SK-N-SH (cell line): ENCODE data around the gene FAM53A. TPM values are rescaled to one million over a fixed set of nuclear protein-coding genes. Genes with fewer than 3 reads are reported as not detected.

ENCODE experiments used
- CTCF ChIA-PET: fragments of 300-600, 350-600 bp; formaldehyde crosslinking; extraction: SDS; loops from one replicate; lab custom pipeline; 2021; lab: Yijun Ruan, JAX
- POLR2A ChIA-PET: fragments of 350-600 bp; sonication (Branson Sonifier 250); formaldehyde crosslinking; extraction: SDS; loops from one replicate; lab custom pipeline; 2020; ENCODE audit warnings: antibody characterized with exemption, inconsistent platforms; lab: Yijun Ruan, JAX
- DNase-seq: peaks from one replicate; pipeline ENCODE4 v3.0.0; 2012
- H2AFZ ChIP-seq: fragments of 200-600 bp; sonication (generic); 2 replicates; pipeline ENCODE4 v1.8.1; 2016; ENCODE audit warnings: antibody characterized with exemption, mild to moderate bottlenecking, low read depth
- H3F3A ChIP-seq: fragments of 200-600 bp; sonication (generic); replicated peaks from 2 replicates; pipeline ENCODE3; 2016; ENCODE audit warnings: antibody characterized with exemption, mild to moderate bottlenecking; ENCODE audit not compliant: insufficient read depth
- H3K27ac ChIP-seq, 2 experiments: fragments of 200-500 bp in 1 of 2; fragments of 200-600 bp in 1 of 2; sonication (Bioruptor generic) in 1 of 2; sonication (generic), shearing (Covaris generic) in 1 of 2; 2 replicates each; pipeline versions ENCODE4 v1.5.1 to v1.6.1; 2014 to 2016; ENCODE audit warnings: low read depth in 2 of 2, inconsistent platforms in 1 of 2, low read length in 1 of 2, mild to moderate bottlenecking in 1 of 2, mixed read lengths in 1 of 2
- H3K27me3 ChIP-seq: fragments of 200-600 bp; sonication (generic), shearing (Covaris generic); 2 replicates; pipeline ENCODE4 v1.6.1; 2016; ENCODE audit warnings: mixed run types; ENCODE audit not compliant: insufficient read depth
- H3K36me3 ChIP-seq, 2 experiments: fragments of 200-500 bp in 1 of 2; fragments of 200-600 bp in 1 of 2; sonication (Bioruptor generic) in 1 of 2; sonication (generic) in 1 of 2; replicated peaks in 1 of 2; 2 replicates each; pipeline versions ENCODE3 to v1.5.1; 2014 to 2016; ENCODE audit warnings: low read length in 1 of 2, mild to moderate bottlenecking in 1 of 2; ENCODE audit not compliant: insufficient read depth in 2 of 2, control insufficient read depth in 1 of 2
- H3K4me1 ChIP-seq, 2 experiments: fragments of 200-500 bp in 1 of 2; fragments of 200-600 bp in 1 of 2; sonication (Bioruptor generic) in 1 of 2; sonication (generic), shearing (Covaris generic) in 1 of 2; 2 replicates each; pipeline versions ENCODE4 v1.5.1 to v1.6.1; 2014 to 2016; ENCODE audit warnings: low read depth in 1 of 2, low read length in 1 of 2, mixed run types in 1 of 2; ENCODE audit not compliant: insufficient read depth in 2 of 2, control insufficient read depth in 1 of 2
- H3K4me2 ChIP-seq: fragments of 200-600 bp; sonication (generic), shearing (Covaris generic); 2 replicates; pipeline ENCODE4 v1.6.1; 2017; ENCODE audit warnings: mixed run types
- H3K4me3 ChIP-seq, 2 experiments: fragments of 200-500 bp in 1 of 2; fragments of 200-600 bp in 1 of 2; sonication (Bioruptor generic) in 1 of 2; sonication (generic), shearing (Covaris generic) in 1 of 2; 2 replicates each; pipeline versions ENCODE4 v1.5.1 to v1.8.1; 2014 to 2016; ENCODE audit warnings: low read depth in 2 of 2, inconsistent platforms in 1 of 2, low read length in 1 of 2, mild to moderate bottlenecking in 1 of 2, mixed read lengths in 1 of 2, moderate library complexity in 1 of 2
- H3K79me2 ChIP-seq: fragments of 200-600 bp; sonication (generic); 2 replicates; pipeline ENCODE4 v1.8.1; 2017; ENCODE audit warnings: mild to moderate bottlenecking; ENCODE audit not compliant: insufficient read depth
- H3K9ac ChIP-seq: fragments of 200-600 bp; sonication (generic); 2 replicates; pipeline ENCODE4 v1.6.1; 2017; ENCODE audit warnings: mixed run types
- H3K9me2 ChIP-seq: fragments of 200-600 bp; sonication (generic); 2 replicates; pipeline ENCODE4 v1.6.1; 2017; ENCODE audit warnings: mixed run types
- H3K9me3 ChIP-seq: fragments of 200-600 bp; sonication (generic); 2 replicates; pipeline ENCODE4 v1.6.1; 2017; ENCODE audit warnings: mixed run types, mild to moderate bottlenecking, moderate library complexity
- H4K20me1 ChIP-seq: fragments of 200-600 bp; sonication (generic); 2 replicates; pipeline ENCODE4 v1.6.1; 2017; ENCODE audit warnings: mild to moderate bottlenecking, mixed run types; ENCODE audit not compliant: insufficient read depth
- CTCF ChIP-seq: fragments of 200-600 bp; sonication (generic); IDR thresholded peaks from 2 replicates; pipeline ENCODE4 v1.6.1; 2017; ENCODE audit warnings: antibody characterized with exemption, mild to moderate bottlenecking, moderate library complexity
- ELF1 ChIP-seq: IDR thresholded peaks from 2 replicates; pipeline ENCODE4 v1.4.0; 2012
- EP300 ChIP-seq, 2 experiments: IDR thresholded peaks; 2 replicates each; pipeline versions ENCODE4 v1.4.0 to v1.6.1; 2012; ENCODE audit warnings: borderline replicate concordance in 1 of 2, low read depth in 1 of 2, low read length in 1 of 2
- FOXJ3 ChIP-seq: sonication (generic); formaldehyde crosslinking; IDR thresholded peaks from 2 replicates; pipeline ENCODE4 v1.5.1; 2020; ENCODE audit warnings: mild to moderate bottlenecking, missing genetic modification reagents
- GATA2 ChIP-seq: sonication (generic); formaldehyde crosslinking; IDR thresholded peaks from 2 replicates; pipeline ENCODE4 v1.5.0; 2020; ENCODE audit warnings: mild to moderate bottlenecking, missing genetic modification reagents
- IRF3 ChIP-seq: fragments of 150-350 bp; IDR thresholded peaks from 2 replicates; pipeline ENCODE4 v1.6.1; 2016; ENCODE audit warnings: mild to moderate bottlenecking, low read depth, low read length
- MAX ChIP-seq: IDR thresholded peaks from 2 replicates; pipeline ENCODE4 v1.4.0; 2012; ENCODE audit warnings: low read depth
- MEF2A ChIP-seq: IDR thresholded peaks from 2 replicates; pipeline ENCODE4 v1.4.0; 2012; ENCODE audit warnings: low read depth, borderline replicate concordance
- MXI1 ChIP-seq: IDR thresholded peaks from 2 replicates; pipeline ENCODE4 v1.6.1; 2012; ENCODE audit warnings: mild to moderate bottlenecking, low read depth, low read length, improper control_type of control experiment
- NFIC ChIP-seq: IDR thresholded peaks from 2 replicates; pipeline ENCODE4 v1.4.0; 2012; ENCODE audit warnings: borderline replicate concordance
- NRF1 ChIP-seq: IDR thresholded peaks from 2 replicates; pipeline ENCODE4 v1.6.1; 2012; ENCODE audit warnings: low read depth, mild to moderate bottlenecking, low read length
- POLR2AphosphoS5 ChIP-seq: IDR thresholded peaks from 2 replicates; pipeline ENCODE4 v1.6.1; 2012; ENCODE audit warnings: low read depth, low read length
- RAD21 ChIP-seq: IDR thresholded peaks from 2 replicates; pipeline ENCODE4 v1.6.1; 2012; ENCODE audit warnings: mild to moderate bottlenecking, low read length
- REST ChIP-seq: IDR thresholded peaks from 2 replicates; pipeline ENCODE4 v1.6.1; 2012; ENCODE audit warnings: mild to moderate bottlenecking, low read depth, low read length, moderate library complexity
- RFX5 ChIP-seq: IDR thresholded peaks from 2 replicates; pipeline ENCODE4 v1.6.1; 2012; ENCODE audit warnings: mild to moderate bottlenecking, improper control_type of control experiment, low read length
- RXRA ChIP-seq: IDR thresholded peaks from 2 replicates; pipeline ENCODE4 v1.4.0; 2012; ENCODE audit warnings: low read depth, mild to moderate bottlenecking, borderline replicate concordance
- SIN3A ChIP-seq: IDR thresholded peaks from 2 replicates; pipeline ENCODE4 v1.6.1; 2012; ENCODE audit warnings: low read depth, mild to moderate bottlenecking, low read length, moderate library complexity, borderline replicate concordance
- SMC3 ChIP-seq: IDR thresholded peaks from 2 replicates; pipeline ENCODE4 v1.6.1; 2012; ENCODE audit warnings: low read depth, low read length, improper control_type of control experiment
- USF1 ChIP-seq: IDR thresholded peaks from 2 replicates; pipeline ENCODE4 v1.4.0; 2012; ENCODE audit warnings: low read depth, borderline replicate concordance
- WGBS: methylation state at CpG from one replicate; pipeline ENCODE4 v1.1.6; 2017; ENCODE audit warnings: low lambda C conversion rate; 5-methylcytosine and 5-hydroxymethylcytosine counted together
- polyA plus RNA-seq, 3 experiments: library from polyadenylated mRNA; depleted of rRNA; stranded (reverse); fragments of >200 nt; gene quantifications; 2 replicates each; pipeline ENCODE4 v1.2.3, GENCODE V29; 2012

Gene FAM53A
- polyA plus RNA-seq, 1 of the 3 experiments (the other 2 are of a cell fraction) = 7.6 TPM

- no peak for DNase-seq
- Histone ChIP-seq H3K4me1 (no peaks in the 10 kb centered on the region), H3K27me3 (no peaks in the 10 kb centered on the region), H3K79me2 (no peaks in the 10 kb centered on the region), H3K9ac (no peak overlapping the region), H3K36me3 (no peaks in the 10 kb centered on the region), H3K9me2 (no peaks in the 10 kb centered on the region), H3K4me3 (no peak overlapping the region), H3K4me2 (no peak overlapping the region), H3K27ac (no peak overlapping the region)
- 59% methylated on average over 4 of the region's 9 CpGs for WGBS
- POLR2A ChIA-PET = no interaction called here
- TF ChIP-seq MXI1 (no peak), NRF1 (no peak), RXRA (no peak), NFIC (no peak), USF1 (no peak), RFX5 (no peak), CTCF (no peak), SIN3A (no peak), EP300 (IDR thresholded peaks at IDR 0.05; ENCODE audit: borderline replicate concordance in 1 of 2, low read depth in 1 of 2, low read length in 1 of 2) (no peak), MAX (no peak), MEF2A (no peak), ELF1 (no peak), GATA2 (CRISPR knock-in tag) (no peak), POLR2AphosphoS5 (no peak), IRF3 (no peak), RAD21 (no peak), SMC3 (no peak), REST (no peak), FOXJ3 (CRISPR knock-in tag) (no peak)
- TF ChIP-seq, all 33 proteins: peak for 0
- Histone ChIP-seq H3K9me3 (no peaks in the 10 kb centered on the region), H3F3A (no peaks in the 10 kb centered on the region), H4K20me1 (no peaks in the 10 kb centered on the region), H2AFZ (no peak overlapping the region)
- CTCF ChIA-PET = interaction anchor here (1.2 kb wide), 1 partner anchor 257 kb away, joined by 3 read pairs; no protein-coding TSS in a partner anchor
Observed at GRCh38 chr4:1613099-1613495, 71.0 kb downstream of the FAM53A start.
